Endothelial cell of umbilical vein (primary cell): ENCODE measurements around the gene RGS7.

ENCODE experiments used
- CTCF ChIP-seq, 2 donors: IDR thresholded peaks; 1 replicate in 1 of 2; 2 replicates in 1 of 2; pipeline ENCODE4 v1.5.1; 2011; ENCODE audit warnings: low read length in 2 of 2, mild to moderate bottlenecking in 2 of 2, moderate library complexity in 2 of 2, control low read depth in 1 of 2, inconsistent platforms in 1 of 2, low read depth in 1 of 2; ENCODE audit not compliant: insufficient read depth in 1 of 2; ENCODE audit errors: extremely low read depth in 1 of 2
- EZH2 ChIP-seq: IDR thresholded peaks from 2 replicates; pipeline ENCODE4 v1.6.1; 2012; ENCODE audit warnings: borderline replicate concordance, low read depth, mild to moderate bottlenecking, moderate library complexity, low read length, inconsistent platforms; ENCODE audit not compliant: severe bottlenecking
- GATA2 ChIP-seq: IDR thresholded peaks from 2 replicates; pipeline ENCODE4 v1.7.0; 2011; ENCODE audit warnings: low read depth, mild to moderate bottlenecking, moderate library complexity, mixed read lengths, low read length; ENCODE audit not compliant: insufficient read length, insufficient read depth
- JUN ChIP-seq: IDR thresholded peaks from 2 replicates; pipeline ENCODE4 v1.6.1; 2011; ENCODE audit warnings: borderline replicate concordance, low read depth; ENCODE audit not compliant: insufficient read length, insufficient read depth
- MYC ChIP-seq: IDR thresholded peaks from one replicate; pipeline ENCODE4 v1.6.1; 2011; ENCODE audit warnings: mild to moderate bottlenecking, low read depth, low read length
- POLR2A ChIP-seq: IDR thresholded peaks from 2 replicates; pipeline ENCODE4 v1.6.1; 2012; ENCODE audit warnings: low read depth, mild to moderate bottlenecking, control low read depth, low read length
- POLR2AphosphoS5 ChIP-seq: IDR thresholded peaks from 2 replicates; pipeline ENCODE4 v1.6.1; 2012; ENCODE audit warnings: low read depth, mild to moderate bottlenecking, control low read depth, low read length, moderate library complexity; ENCODE audit not compliant: insufficient read depth

- TF ChIP-seq EZH2 = no peak
- no peak for TF ChIP-seq POLR2A
- TF ChIP-seq POLR2AphosphoS5 = no peak
- TF ChIP-seq CTCF (IDR thresholded peaks at IDR 0.05; ENCODE audit: extremely low read depth in 1 of 2, insufficient read depth in 1 of 2, low read depth in 1 of 2, low read length in 2 of 2) = no peak
- TF ChIP-seq JUN = no peak
- TF ChIP-seq MYC = no peak
- no peak for TF ChIP-seq GATA2
Measured at GRCh38 chr1:241391926-241392710, 35.1 kb upstream of the RGS7 start.
